K562 (cell line): ENCODE data around the gene B4GALNT3. TPM values are rescaled to one million over a fixed set of nuclear protein-coding genes. Genes with fewer than 3 reads are reported as not detected.

Source experiments
- ATAC-seq: fragments of 200-7000 bp; cut with Tn5 transposase; 3 replicates; pipeline ENCODE4 v1.9.1; 2020; ENCODE audit warnings: moderate library complexity
- BruUV-seq: library from RNA; stranded (reverse); fragments of 400-500 nt; replicated peaks from 2 replicates; lab custom pipeline; 2021; lab: Mats Ljungman, UMichigan
- CTCF ChIA-PET: fragments of 300-600 bp; formaldehyde crosslinking; extraction: SDS; loops from one replicate; lab custom pipeline; 2021; ENCODE audit warnings: low intra/inter-chr PET ratio; lab: Yijun Ruan, JAX
- POLR2A ChIA-PET: fragments of 300-600, 350-650 bp; sonication (Branson Sonifier 250); formaldehyde crosslinking; extraction: SDS; loops from one replicate; lab custom pipeline; 2021; ENCODE audit warnings: antibody characterized with exemption, inconsistent platforms; lab: Yijun Ruan, JAX
- DNase-seq, 4 experiments: peaks; one replicate each; pipeline versions ENCODE4 v3.0.0 to v3.0.0-alpha.2; 2011 to 2018; ENCODE audit warnings: low spot score in 3 of 4, mixed read lengths in 3 of 4; ENCODE audit errors: extremely low read depth in 1 of 4
- FAIRE-seq: peaks from 2 replicates; lab custom pipeline; 2011; peaks lifted over from hg19 to GRCh38; lab: Jason Lieb, UNC
- H2AFZ ChIP-seq: 2 replicates; pipeline ENCODE4 v1.6.0; 2011; ENCODE audit warnings: low read depth, low read length, control low read depth, inconsistent platforms
- H3K27ac ChIP-seq: fragments of 200-600 bp; 3 replicates; pipeline ENCODE4 v1.8.0; 2011; ENCODE audit warnings: low read depth, mild to moderate bottlenecking, control low read depth, inconsistent platforms, low read length, moderate library complexity, mixed read lengths; ENCODE audit errors: extremely low read depth
- H3K27me3 ChIP-seq, 2 experiments: fragments of 300-600 bp in 1 of 2; 2 replicates in 1 of 2; 3 replicates in 1 of 2; pipeline versions ENCODE4 v1.6.0 to v1.8.0; 2011; ENCODE audit warnings: inconsistent platforms in 2 of 2, low read length in 2 of 2, mild to moderate bottlenecking in 1 of 2, mixed read lengths in 1 of 2, moderate library complexity in 1 of 2; ENCODE audit not compliant: control insufficient read depth in 2 of 2, insufficient read depth in 2 of 2
- H3K36me3 ChIP-seq: fragments of 300-600 bp; 3 replicates; pipeline ENCODE4 v1.8.0; 2011; ENCODE audit warnings: mild to moderate bottlenecking, low read length, inconsistent platforms; ENCODE audit not compliant: control insufficient read depth, insufficient read depth
- H3K4me1 ChIP-seq, 2 experiments: fragments of 200-600 bp in 1 of 2; replicated peaks in 1 of 2; 2 replicates in 1 of 2; 3 replicates in 1 of 2; pipeline versions ENCODE4 v1.5.1 to v1.8.0; 2011; ENCODE audit warnings: inconsistent platforms in 2 of 2, low read length in 2 of 2, mild to moderate bottlenecking in 1 of 2, mixed read lengths in 1 of 2, moderate library complexity in 1 of 2; ENCODE audit not compliant: control insufficient read depth in 2 of 2, insufficient read depth in 2 of 2
- H3K4me2 ChIP-seq: 2 replicates; pipeline ENCODE4 v1.6.1; 2011; ENCODE audit warnings: low read length, control low read depth, inconsistent platforms, mixed read lengths; ENCODE audit not compliant: insufficient read depth
- H3K4me3 ChIP-seq: fragments of 200-600 bp; sonication (generic), shearing (Covaris generic); 2 replicates; pipeline ENCODE4 v1.5.1; 2016; ENCODE audit warnings: control low read depth, inconsistent platforms
- H3K79me2 ChIP-seq: fragments of 200-600 bp; 3 replicates; pipeline ENCODE4 v1.8.0; 2011; ENCODE audit warnings: low read length, inconsistent platforms; ENCODE audit not compliant: control insufficient read depth, insufficient read depth
- H3K9ac ChIP-seq, 2 experiments: 2 replicates each; pipeline versions ENCODE4 v1.6.0 to v1.6.1; 2011; ENCODE audit warnings: low read depth in 2 of 2, low read length in 2 of 2, control low read depth in 1 of 2, inconsistent platforms in 1 of 2, mild to moderate bottlenecking in 1 of 2, mixed read lengths in 1 of 2; ENCODE audit not compliant: insufficient read depth in 1 of 2
- H3K9me1 ChIP-seq: one replicate; pipeline ENCODE4 v1.6.0; 2011; ENCODE audit warnings: inconsistent platforms, mild to moderate bottlenecking, low read length, moderate library complexity; ENCODE audit not compliant: control insufficient read depth, insufficient read depth
- H3K9me3 ChIP-seq: replicated peaks from 2 replicates; pipeline ENCODE4 v1.5.1; 2011; ENCODE audit warnings: low read depth, low read length, inconsistent platforms; ENCODE audit not compliant: control insufficient read depth, insufficient read depth
- H4K20me1 ChIP-seq: replicated peaks from 2 replicates; pipeline ENCODE4 v1.6.1; 2011; ENCODE audit warnings: low read length, inconsistent platforms, mixed read lengths; ENCODE audit not compliant: control insufficient read depth, insufficient read depth
- CUX1 ChIP-seq: fragments of 200-800 bp; sonication (Bioruptor generic); IDR thresholded peaks from 2 replicates; pipeline ENCODE4 v1.6.1; 2016; ENCODE audit warnings: missing genetic modification characterization, missing compliant biosample characterization
- HNRNPLL ChIP-seq: fragments of 200-400 bp; formaldehyde crosslinking; IDR thresholded peaks from 2 replicates; pipeline ENCODE4 v1.6.1; 2017; ENCODE audit warnings: low read length, low read depth, mild to moderate bottlenecking; ENCODE audit not compliant: poor library complexity, severe bottlenecking
- POU5F1 ChIP-seq: fragments of 150-350 bp; IDR thresholded peaks from 2 replicates; pipeline ENCODE4 v1.6.1; 2014; ENCODE audit warnings: borderline replicate concordance, low read length, low read depth, mild to moderate bottlenecking; ENCODE audit not compliant: partially characterized antibody
- ZNF175 ChIP-seq: fragments of 200-800 bp; sonication (Bioruptor generic); IDR thresholded peaks from 2 replicates; pipeline ENCODE4 v1.6.1; 2016; ENCODE audit warnings: low read depth, mild to moderate bottlenecking, missing genetic modification characterization, missing compliant biosample characterization
- WGBS: fragments of 100-300 bp; shearing (Covaris generic); methylation state at CpG from one replicate; pipeline ENCODE4 v1.1.6; 2016; ENCODE audit warnings: low coverage, mixed read lengths; ENCODE audit not compliant: insufficient coverage; ENCODE audit errors: missing lambda C conversion rate; 5-methylcytosine and 5-hydroxymethylcytosine counted together
- in situ Hi-C: fragments of 300-500 bp; cut with MboI; formaldehyde crosslinking; loops from 4 replicates; pipeline ENCODE4 v1.15.0; 2018; ENCODE audit warnings: inconsistent platforms, mixed read lengths
- intact Hi-C: fragments of 100-400 bp; cut with micrococcal nuclease; formaldehyde crosslinking; loops from 2 replicates; pipeline ENCODE4 v1.14.2; 2022
- polyA plus RNA-seq, 8 experiments: library from polyadenylated mRNA; depleted of rRNA in 4 of 8; stranded (reverse) in 5 of 8; unstranded in 3 of 8; fragments of >200 nt; fragmentation: Nextera tagmentation in 2 of 8; fragmentation: Illumina TruSeq in 1 of 8; extraction: Ambion mirVana in 2 of 8; extraction: Trizol in 1 of 8; gene quantifications; 2 replicates each; pipeline versions ENCODE4 v1.2.1 to v1.2.3, GENCODE V29; 2011 to 2014; ENCODE audit warnings: inconsistent platforms in 1 of 8, missing spikeins in 1 of 8
- total RNA-seq, 7 experiments: library from RNA; depleted of rRNA in 6 of 7; stranded (reverse); fragments of >200 nt in 6 of 7; fragmentation: Illumina TruSeq in 2 of 7; extraction: Trizol in 2 of 7; gene quantifications; 2 replicates each; pipeline versions ENCODE4 v1.2.1 to v1.2.3, GENCODE V29; 2011 to 2021; ENCODE audit warnings: low replicate concordance in 1 of 7
- TF ChIP-seq, protein P1 (sequence below), 2 experiments: fragments of 450-650 bp; IDR thresholded peaks; 2 replicates each; pipeline ENCODE4 v1.6.1; 2016

Gene B4GALNT3
- total and polyA plus RNA-seq, 9 of the 15 experiments (the other 6 are each of a cell fraction or from before 2014, with no cell fraction given) = 0.04 to 0.36 (median 0.10) TPM; not detected in 6

- no peak for TF ChIP-seq POU5F1
- no peak for TF ChIP-seq CUX1 (CRISPR knock-in tag)
- no peak for TF ChIP-seq ZNF175 (CRISPR knock-in tag)
- TF ChIP-seq, protein P1, sequence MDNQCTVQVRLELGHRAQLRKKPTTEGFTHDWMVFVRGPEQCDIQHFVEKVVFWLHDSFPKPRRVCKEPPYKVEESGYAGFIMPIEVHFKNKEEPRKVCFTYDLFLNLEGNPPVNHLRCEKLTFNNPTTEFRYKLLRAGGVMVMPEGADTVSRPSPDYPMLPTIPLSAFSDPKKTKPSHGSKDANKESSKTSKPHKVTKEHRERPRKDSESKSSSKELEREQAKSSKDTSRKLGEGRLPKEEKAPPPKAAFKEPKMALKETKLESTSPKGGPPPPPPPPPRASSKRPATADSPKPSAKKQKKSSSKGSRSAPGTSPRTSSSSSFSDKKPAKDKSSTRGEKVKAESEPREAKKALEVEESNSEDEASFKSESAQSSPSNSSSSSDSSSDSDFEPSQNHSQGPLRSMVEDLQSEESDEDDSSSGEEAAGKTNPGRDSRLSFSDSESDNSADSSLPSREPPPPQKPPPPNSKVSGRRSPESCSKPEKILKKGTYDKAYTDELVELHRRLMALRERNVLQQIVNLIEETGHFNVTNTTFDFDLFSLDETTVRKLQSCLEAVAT (IDR thresholded peaks at IDR 0.05) = no peak
- no peak for TF ChIP-seq HNRNPLL
- TF ChIP-seq, all 486 proteins: peak for 0
- no peak overlapping the region for H2AFZ ChIP-seq
- H3K9me3 ChIP-seq = no peaks in the 10 kb centered on the region
- POLR2A ChIA-PET = interaction anchor here (0.6 to 1.1 kb wide), 2 partner anchors 14 to 28 kb away, joined by 3 read pairs; no protein-coding TSS in a partner anchor
- no peaks in the 10 kb centered on the region for H4K20me1 ChIP-seq
- BruUV-seq = no TSS peak
- no peak for DNase-seq
- no peaks in the 10 kb centered on the region for H3K9me1 ChIP-seq
- H3K27me3 ChIP-seq = peaks cover 20 to 70% of the 10 kb centered on the region in 2 experiments
- no peak for FAIRE-seq
- no peak for ATAC-seq
- no peak overlapping the region for H3K4me2 ChIP-seq
- H3K4me3 ChIP-seq = no peak overlapping the region
- in situ Hi-C loops (no loop called here), intact Hi-C loops (no loop called here)
- H3K4me1 ChIP-seq = no peaks in the 10 kb centered on the region
- WGBS = 0% methylated on average over 6 of the region's 6 CpGs
- no peak overlapping the region for H3K9ac ChIP-seq
- H3K79me2 ChIP-seq = no peaks in the 10 kb centered on the region
- no peaks in the 10 kb centered on the region for H3K36me3 ChIP-seq
- CTCF ChIA-PET = no interaction called here
- no peak overlapping the region for H3K27ac ChIP-seq
These were observed 70.6 kb downstream of the B4GALNT3 start for GRCh38 chr12:530308-530707.
